ENCODE results near the gene NDEL1.
A peak's percentile ranks its signal among the peaks of the same experiment; 100 is the strongest.

The NDEL1 gene

GRCh38 chr17:8435245-8436168 lies at the start of gene NDEL1 (continued):
- TF ChIP-seq ZBTB17 (tag by site-specific recombination; IDR thresholded peaks at IDR 0.05) (peak; percentile 71), IKZF3 (tag by site-specific recombination; IDR thresholded peaks at IDR 0.05) (0 out of 2 replicates have a peak, but pooled peaks have one; percentile 12), PRDM2 (tag by site-specific recombination; IDR thresholded peaks at IDR 0.05; ENCODE audit: borderline replicate concordance) (no peak), ZNF146 (tag by site-specific recombination; IDR thresholded peaks at IDR 0.05) (no peak), ZNF354C (tag by site-specific recombination; IDR thresholded peaks at IDR 0.05; ENCODE audit: borderline replicate concordance, low read depth) (no peak), ZNF394 (tag by site-specific recombination; IDR thresholded peaks at IDR 0.05; ENCODE audit: borderline replicate concordance) (no peak), ZNF132 (tag by site-specific recombination; IDR thresholded peaks at IDR 0.05; ENCODE audit: borderline replicate concordance) (no peak), ZSCAN30 (tag by site-specific recombination; IDR thresholded peaks at IDR 0.05) (peak; percentile 74), ZNF792 (tag by site-specific recombination; IDR thresholded peaks at IDR 0.05) (no peak; the same call in 1 of the 2 replicates), ZNF571 (tag by site-specific recombination; IDR thresholded peaks at IDR 0.05) (no peak), ZFP37 (tag by site-specific recombination; IDR thresholded peaks at IDR 0.05) (no peak), ZNF664 (tag by site-specific recombination; IDR thresholded peaks at IDR 0.05) (no peak), PRDM1 (tag by site-specific recombination; IDR thresholded peaks at IDR 0.05) (no peak), ZNF239 (tag by site-specific recombination; IDR thresholded peaks at IDR 0.05) (no peak), ZNF155 (tag by site-specific recombination; IDR thresholded peaks at IDR 0.05) (no peak), ZNF513 (tag by site-specific recombination; IDR thresholded peaks at IDR 0.05) (peak; percentile 30; the same call in 1 of the 2 replicates), FEZF1 (tag by site-specific recombination; IDR thresholded peaks at IDR 0.05) (no peak), ZNF114 (tag by site-specific recombination; IDR thresholded peaks at IDR 0.05) (no peak), ZNF350 (tag by site-specific recombination; IDR thresholded peaks at IDR 0.05) (no peak), REST (tag by site-specific recombination; IDR thresholded peaks at IDR 0.05) (no peak), ZNF433 (tag by site-specific recombination; IDR thresholded peaks at IDR 0.05; ENCODE audit: low read depth) (no peak), HOXA7 (CRISPR knock-in tag; IDR thresholded peaks at IDR 0.05; ENCODE audit: borderline replicate concordance) (no peak), ZSCAN23 (tag by site-specific recombination; IDR thresholded peaks at IDR 0.05) (no peak), ZNF621 (tag by site-specific recombination; IDR thresholded peaks at IDR 0.05) (no peak), ZNF423 (tag by site-specific recombination; IDR thresholded peaks at IDR 0.05) (0 out of 2 replicates have a peak, but pooled peaks have one; percentile 5), MZF1 (tag by site-specific recombination; IDR thresholded peaks at IDR 0.05; ENCODE audit: borderline replicate concordance) (0 out of 2 replicates have a peak, but pooled peaks have one; percentile 14), ZNF544 (tag by site-specific recombination; IDR thresholded peaks at IDR 0.05) (no peak), ZXDB (tag by site-specific recombination; IDR thresholded peaks at IDR 0.05) (no peak), ZNF580 (tag by site-specific recombination; IDR thresholded peaks at IDR 0.05) (no peak)

Data from HEK293 (cell line).